IMR-90 (cell line): ENCODE measurements around the gene PHF14. TPM values are rescaled to one million over a fixed set of nuclear protein-coding genes. Genes with fewer than 3 reads are reported as not detected.

ENCODE experiments used
- ATAC-seq: fragments of 200-7000 bp; cut with Tn5 transposase; 2 replicates; pipeline ENCODE4 v1.9.1; 2020; ENCODE audit warnings: low read depth, mild to moderate bottlenecking, moderate library complexity
- BruUV-seq: library from RNA; stranded (reverse); fragments of 400-500 nt; replicated peaks from 2 replicates; lab custom pipeline; 2021; lab: Mats Ljungman, UMichigan
- CTCF ChIA-PET: fragments of 300-600 bp; formaldehyde crosslinking; extraction: SDS; loops from one replicate; lab custom pipeline; 2021; ENCODE audit warnings: antibody characterized with exemption; lab: Yijun Ruan, JAX
- POLR2A ChIA-PET: fragments of 300-600 bp; sonication (Branson Sonifier 250); formaldehyde crosslinking; loops from one replicate; lab custom pipeline; 2022; ENCODE audit warnings: antibody characterized with exemption; ENCODE audit not compliant: unreplicated experiment; lab: Charles Lee
- DNase-seq: peaks from one replicate; pipeline ENCODE4 v3.0.0; 2013
- H2AFZ ChIP-seq: replicated peaks from 2 replicates; pipeline ENCODE3; 2013; ENCODE audit warnings: low read length, mild to moderate bottlenecking; ENCODE audit not compliant: poor library complexity
- H2AK5ac ChIP-seq: 2 replicates; pipeline ENCODE4 v1.6.1; 2013; ENCODE audit warnings: low read depth, low read length, inconsistent platforms
- H2AK9ac ChIP-seq: replicated peaks from 2 replicates; pipeline ENCODE3; 2013; ENCODE audit warnings: mild to moderate bottlenecking, low read depth, low read length, moderate library complexity; ENCODE audit not compliant: poor library complexity
- H2BK120ac ChIP-seq: 2 replicates; pipeline ENCODE4 v1.6.1; 2013; ENCODE audit warnings: low read depth, low read length, inconsistent platforms
- H2BK15ac ChIP-seq: 3 replicates; pipeline ENCODE4 v1.6.1; 2013; ENCODE audit warnings: low read depth, low read length, inconsistent platforms
- H2BK20ac ChIP-seq: 2 replicates; pipeline ENCODE4 v1.6.1; 2013; ENCODE audit warnings: low read depth, mild to moderate bottlenecking, inconsistent platforms, low read length, moderate library complexity
- H2BK5ac ChIP-seq: 2 replicates; pipeline ENCODE4 v1.6.1; 2013; ENCODE audit warnings: mild to moderate bottlenecking, low read depth, low read length, inconsistent platforms; ENCODE audit not compliant: poor library complexity, severe bottlenecking
- H3K14ac ChIP-seq: replicated peaks from 2 replicates; pipeline ENCODE4 v1.6.1; 2013; ENCODE audit warnings: low read depth, low read length, inconsistent platforms
- H3K18ac ChIP-seq: 2 replicates; pipeline ENCODE4 v1.6.1; 2013; ENCODE audit warnings: low read depth, low read length, control low read depth
- H3K23ac ChIP-seq: 2 replicates; pipeline ENCODE4 v1.6.1; 2013; ENCODE audit warnings: low read depth, low read length, inconsistent platforms
- H3K27ac ChIP-seq: 2 replicates; pipeline ENCODE4 v1.5.1; 2013; ENCODE audit warnings: mild to moderate bottlenecking, control low read depth, low read length; ENCODE audit not compliant: insufficient read depth
- H3K27me3 ChIP-seq: 2 replicates; pipeline ENCODE4 v1.6.1; 2013; ENCODE audit warnings: low read length; ENCODE audit not compliant: control insufficient read depth, insufficient read depth
- H3K36me3 ChIP-seq: 2 replicates; pipeline ENCODE4 v1.6.1; 2013; ENCODE audit warnings: low read length, mixed read lengths; ENCODE audit not compliant: control insufficient read depth, insufficient read depth
- H3K4ac ChIP-seq: 2 replicates; pipeline ENCODE4 v1.6.1; 2013; ENCODE audit warnings: low read depth, low read length, inconsistent platforms
- H3K4me1 ChIP-seq: 2 replicates; pipeline ENCODE4 v1.6.1; 2013; ENCODE audit warnings: low read length, mixed read lengths; ENCODE audit not compliant: control insufficient read depth, insufficient read depth
- H3K4me2 ChIP-seq: 2 replicates; pipeline ENCODE4 v1.6.1; 2013; ENCODE audit warnings: low read depth, mild to moderate bottlenecking, control low read depth, low read length, moderate library complexity
- H3K4me3 ChIP-seq: 2 replicates; pipeline ENCODE4 v1.5.1; 2013; ENCODE audit warnings: low read depth, mild to moderate bottlenecking, control low read depth, low read length, moderate library complexity; ENCODE audit not compliant: insufficient read depth
- H3K56ac ChIP-seq: 2 replicates; pipeline ENCODE4 v1.6.1; 2013; ENCODE audit warnings: low read length, inconsistent platforms; ENCODE audit not compliant: insufficient read depth; ENCODE audit errors: extremely low read depth
- H3K79me1 ChIP-seq, 2 experiments: 2 replicates each; pipeline ENCODE4 v1.6.1; 2013; ENCODE audit warnings: low read length in 2 of 2, inconsistent platforms in 1 of 2, low read depth in 1 of 2
- H3K9ac ChIP-seq: 2 replicates; pipeline ENCODE4 v1.6.1; 2013; ENCODE audit warnings: low read depth, low read length, control low read depth
- H3K9me1 ChIP-seq: 2 replicates; pipeline ENCODE4 v1.6.1; 2013; ENCODE audit warnings: low read length, inconsistent platforms; ENCODE audit not compliant: insufficient read depth
- H3K9me3 ChIP-seq: 2 replicates; pipeline ENCODE4 v1.6.1; 2013; ENCODE audit warnings: low read length; ENCODE audit not compliant: control insufficient read depth, insufficient read depth
- H4K20me1 ChIP-seq: 2 replicates; pipeline ENCODE4 v1.6.1; 2013; ENCODE audit warnings: low read length, inconsistent platforms; ENCODE audit not compliant: insufficient read depth
- H4K5ac ChIP-seq: 2 replicates; pipeline ENCODE4 v1.6.1; 2013; ENCODE audit warnings: mild to moderate bottlenecking, low read depth, low read length, control low read depth
- H4K8ac ChIP-seq, 2 experiments: 2 replicates each; pipeline ENCODE4 v1.6.1; 2013; ENCODE audit warnings: low read depth in 2 of 2, low read length in 2 of 2, control low read depth in 1 of 2, inconsistent platforms in 1 of 2
- H4K91ac ChIP-seq: 2 replicates; pipeline ENCODE4 v1.6.1; 2013; ENCODE audit warnings: low read depth, low read length, inconsistent platforms; ENCODE audit not compliant: insufficient read depth
- BHLHE40 ChIP-seq: fragments of 150-350 bp; IDR thresholded peaks from 2 replicates; pipeline ENCODE4 v1.6.1; 2016; ENCODE audit warnings: mild to moderate bottlenecking, low read depth, low read length
- CEBPB ChIP-seq: IDR thresholded peaks from 2 replicates; pipeline ENCODE4 v1.6.1; 2012; ENCODE audit warnings: low read depth, low read length, improper control_type of control experiment
- CHD1 ChIP-seq: IDR thresholded peaks from 2 replicates; pipeline ENCODE4 v1.6.1; 2012; ENCODE audit warnings: low read depth, low read length, improper control_type of control experiment
- MAFK ChIP-seq: IDR thresholded peaks from 2 replicates; pipeline ENCODE4 v1.6.1; 2012; ENCODE audit warnings: low read depth, low read length, improper control_type of control experiment
- MAZ ChIP-seq: IDR thresholded peaks from 2 replicates; pipeline ENCODE4 v1.6.1; 2012; ENCODE audit warnings: low read depth, mild to moderate bottlenecking, low read length, improper control_type of control experiment, moderate library complexity, borderline replicate concordance
- MXI1 ChIP-seq: IDR thresholded peaks from 2 replicates; pipeline ENCODE4 v1.6.1; 2012; ENCODE audit warnings: low read depth, mild to moderate bottlenecking, low read length, moderate library complexity, borderline replicate concordance
- POLR2A ChIP-seq: IDR thresholded peaks from 2 replicates; pipeline ENCODE4 v1.6.1; 2012; ENCODE audit warnings: mild to moderate bottlenecking, low read depth, low read length
- RAD21 ChIP-seq: IDR thresholded peaks from 2 replicates; pipeline ENCODE4 v1.6.1; 2012; ENCODE audit warnings: low read length, improper control_type of control experiment
- RCOR1 ChIP-seq: IDR thresholded peaks from 2 replicates; pipeline ENCODE4 v1.6.1; 2012; ENCODE audit warnings: mild to moderate bottlenecking, low read length, improper control_type of control experiment; ENCODE audit not compliant: insufficient replicate concordance
- RFX5 ChIP-seq: IDR thresholded peaks from 2 replicates; pipeline ENCODE4 v1.8.0; 2012; ENCODE audit warnings: low read depth, mild to moderate bottlenecking, low read length, moderate library complexity
- WGBS, 2 experiments: methylation state at CpG; one replicate each; pipeline versions ENCODE4 v1.1.5 to v1.1.7; 2013; ENCODE audit warnings: missing lambda C conversion rate in 2 of 2; ENCODE audit not compliant: insufficient read length in 1 of 2; ENCODE audit errors: extremely low coverage in 2 of 2; 5-methylcytosine and 5-hydroxymethylcytosine counted together
- dilution Hi-C: fragments of 300-500 bp; cut with HindIII; formaldehyde crosslinking; loops from one replicate; pipeline ENCODE4 v1.14.3; 2018; ENCODE audit warnings: low sequenced_read_pairs; ENCODE audit not compliant: unreplicated experiment
- in situ Hi-C: fragments of 300-500 bp; cut with MboI; formaldehyde crosslinking; loops from 3 replicates; pipeline ENCODE4 v1.14.3; 2019; ENCODE audit warnings: low sequenced_read_pairs, inconsistent platforms, mixed read lengths
- intact Hi-C: fragments of 100-400 bp; cut with micrococcal nuclease; formaldehyde crosslinking; loops from 2 replicates; pipeline ENCODE4 v1.10.0; 2022
- polyA plus RNA-seq, 3 experiments: library from polyadenylated mRNA; depleted of rRNA; stranded (reverse); fragments of >200 nt; gene quantifications; 2 replicates each; pipeline ENCODE4 v1.2.3, GENCODE V29; 2012; ENCODE audit warnings: low replicate concordance in 1 of 3
- total RNA-seq: library from RNA; depleted of rRNA; stranded (reverse); fragments of >200 nt; gene quantifications from 2 replicates; pipeline ENCODE4 v1.2.3, GENCODE V29; 2012
- TF ChIP-seq, protein P1 (sequence below): fragments of 150-350 bp; IDR thresholded peaks from 2 replicates; pipeline ENCODE4 v1.6.1; 2017; ENCODE audit warnings: mild to moderate bottlenecking, antibody characterized with exemption, low read length, low read depth
- TF ChIP-seq, protein P2 (sequence below): fragments of 150-350 bp; IDR thresholded peaks from 2 replicates; pipeline ENCODE4 v1.6.1; 2016; ENCODE audit warnings: low read depth, mild to moderate bottlenecking, low read length, moderate library complexity, borderline replicate concordance

The PHF14 gene
- total and polyA plus RNA-seq, 2 of the 4 experiments (the other 2 are of a cell fraction) = 8.7 to 17.2 TPM

DNA sequence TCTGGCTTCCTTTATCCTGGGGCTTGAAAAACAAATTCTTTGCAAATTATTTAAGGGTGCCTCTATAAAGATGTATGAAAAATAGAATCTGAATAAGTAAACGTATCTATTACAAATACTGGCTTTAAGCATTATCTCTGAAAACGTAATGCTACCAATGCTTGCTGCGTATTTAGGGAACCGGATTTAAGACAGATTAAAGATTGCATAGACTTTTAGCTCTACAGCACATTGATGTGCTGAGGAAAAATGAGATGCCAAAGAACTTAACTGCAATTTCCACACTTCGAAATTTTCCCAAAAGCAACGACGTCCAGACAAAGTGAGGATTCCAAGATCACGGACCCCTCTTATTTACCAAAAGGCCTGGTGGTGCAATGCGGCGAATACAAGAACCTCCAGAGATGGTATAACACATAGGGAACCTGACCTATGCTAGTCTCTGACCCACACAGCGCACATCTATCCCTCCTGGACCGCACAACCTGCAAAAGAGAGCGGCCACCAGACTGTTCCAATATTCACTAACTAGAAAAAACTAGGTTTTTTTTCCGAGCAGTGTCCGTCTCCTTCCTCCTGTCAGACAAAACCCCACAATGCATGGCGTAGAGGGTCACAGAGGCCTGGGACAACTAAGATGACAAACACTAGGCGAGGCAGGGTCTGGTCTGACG is 34.3 kb upstream of the PHF14 start (continued):
- TF ChIP-seq RAD21 = no peak

DNA sequence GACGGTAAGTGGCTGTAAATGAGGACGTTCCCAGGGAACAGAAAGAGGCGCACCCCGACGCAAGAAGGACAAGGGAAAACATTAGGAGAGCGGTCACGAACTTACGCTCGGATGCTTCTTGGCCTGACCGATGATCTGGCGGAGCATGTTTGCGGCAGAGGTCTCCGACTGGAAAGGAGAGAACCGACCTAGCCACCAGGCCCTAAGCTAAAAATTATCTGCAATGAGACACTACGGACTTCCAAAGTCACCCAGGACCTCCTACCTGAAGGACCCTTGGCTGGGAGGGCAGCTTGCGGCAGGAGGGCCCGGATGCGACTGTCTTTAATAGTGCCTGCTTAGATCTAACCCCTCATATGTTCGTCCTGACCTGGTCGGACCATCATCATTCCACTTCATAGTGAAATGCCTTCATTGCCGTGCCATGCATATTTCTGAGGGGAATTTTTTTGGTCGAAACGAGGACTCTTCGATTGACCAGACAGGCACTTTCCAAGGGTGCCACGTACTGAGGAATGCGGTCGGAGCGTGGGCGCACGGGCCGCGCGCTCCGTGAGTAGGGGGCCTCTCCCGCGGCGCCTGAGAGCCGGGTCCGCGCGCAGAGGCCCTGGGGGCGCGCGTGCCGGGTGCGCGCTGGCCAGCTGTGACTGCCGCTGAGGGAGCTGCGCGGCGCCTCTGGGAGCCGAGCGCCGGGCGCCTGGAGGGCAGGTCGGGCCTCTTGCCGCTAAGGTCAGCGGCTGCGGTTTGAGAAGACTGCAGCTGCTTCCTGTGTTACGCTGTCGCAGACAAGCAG is 33.6 kb upstream of the PHF14 start:
- dilution Hi-C loops (no loop called here), in situ Hi-C loops (no loop called here), intact Hi-C loops (loop anchor here (1.0 kb wide), 2 partner anchors 33 to 272 kb away; partner anchors contain the start of gene PHF14)
- ChIA-PET CTCF (interaction anchor here (1.0 kb wide), 1 partner anchor 403 kb away, joined by 3 read pairs; no protein-coding TSS in a partner anchor), POLR2A (interaction anchor here (0.5 to 1.1 kb wide), 4 partner anchors 10 to 86 kb away, joined by 3 to 10 read pairs (median 4); no protein-coding TSS in a partner anchor)
- Histone ChIP-seq H3K56ac (peak overlapping the region; percentile 100), H3K36me3 (peaks cover 12% of the 10 kb centered on the region), H2BK120ac (peak overlapping the region; percentile 100), H3K27me3 (no peaks in the 10 kb centered on the region), H3K9me1 (no peaks in the 10 kb centered on the region), H3K18ac (peak overlapping the region; percentile 97), H3K27ac (peak overlapping the region; percentile 92), H2BK20ac (peak overlapping the region; percentile 99), H3K9me3 (no peaks in the 10 kb centered on the region), H3K4me1 (peaks cover 5% of the 10 kb centered on the region), H4K8ac (peak overlapping the region; percentile 87 to 99), H2BK5ac (peak overlapping the region; percentile 97), H4K20me1 (0 out of 2 replicates have a peak, but pooled peaks cover 6% of the 10 kb centered on the region), H3K4me3 (peak overlapping the region; percentile 89), H2AK5ac (peak overlapping the region; percentile 67), H3K9ac (peak overlapping the region; percentile 94), H3K4me2 (peak overlapping the region; percentile 94), H2AFZ (peak overlapping the region; percentile 96), H3K14ac (peak overlapping the region; percentile 99), H3K4ac (peak overlapping the region; percentile 99), H4K91ac (peak overlapping the region; percentile 100), H2AK9ac (peak overlapping the region; percentile 98), H3K23ac (peak overlapping the region; percentile 100), H3K79me1 (peaks cover 15 to 26% of the 10 kb centered on the region in 2 experiments; a peak in 3 of 4 replicates), H2BK15ac (peak overlapping the region; percentile 96; the same call in 2 of the 3 replicates), H4K5ac (peak overlapping the region; percentile 89)
- DNase-seq (peak; percentile 95), ATAC-seq (peak; percentile 93)
- peak; percentile 88 for TF ChIP-seq BHLHE40
- TF ChIP-seq CHD1 = no peak
- peak; percentile 64; the same call in 1 of the 2 replicates for TF ChIP-seq MXI1
- peak; percentile 85 for TF ChIP-seq RCOR1
- TF ChIP-seq, protein P1, sequence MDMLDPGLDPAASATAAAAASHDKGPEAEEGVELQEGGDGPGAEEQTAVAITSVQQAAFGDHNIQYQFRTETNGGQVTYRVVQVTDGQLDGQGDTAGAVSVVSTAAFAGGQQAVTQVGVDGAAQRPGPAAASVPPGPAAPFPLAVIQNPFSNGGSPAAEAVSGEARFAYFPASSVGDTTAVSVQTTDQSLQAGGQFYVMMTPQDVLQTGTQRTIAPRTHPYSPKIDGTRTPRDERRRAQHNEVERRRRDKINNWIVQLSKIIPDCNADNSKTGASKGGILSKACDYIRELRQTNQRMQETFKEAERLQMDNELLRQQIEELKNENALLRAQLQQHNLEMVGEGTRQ = peak; percentile 40; the same call in 1 of the 2 replicates
- peak; percentile 3; the same call in 1 of the 2 replicates for TF ChIP-seq MAFK
- no peak for TF ChIP-seq RFX5
- TF ChIP-seq, protein P2, sequence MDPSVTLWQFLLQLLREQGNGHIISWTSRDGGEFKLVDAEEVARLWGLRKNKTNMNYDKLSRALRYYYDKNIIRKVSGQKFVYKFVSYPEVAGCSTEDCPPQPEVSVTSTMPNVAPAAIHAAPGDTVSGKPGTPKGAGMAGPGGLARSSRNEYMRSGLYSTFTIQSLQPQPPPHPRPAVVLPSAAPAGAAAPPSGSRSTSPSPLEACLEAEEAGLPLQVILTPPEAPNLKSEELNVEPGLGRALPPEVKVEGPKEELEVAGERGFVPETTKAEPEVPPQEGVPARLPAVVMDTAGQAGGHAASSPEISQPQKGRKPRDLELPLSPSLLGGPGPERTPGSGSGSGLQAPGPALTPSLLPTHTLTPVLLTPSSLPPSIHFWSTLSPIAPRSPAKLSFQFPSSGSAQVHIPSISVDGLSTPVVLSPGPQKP = no peak
- peak; percentile 98 for TF ChIP-seq POLR2A
- TF ChIP-seq MAZ = peak; percentile 92; the same call in 1 of the 2 replicates
- no peak for TF ChIP-seq CEBPB
- BruUV-seq = no TSS peak
- 20% methylated on average over 1 of the region's 61 CpGs; no CpG with 5 or more reads in 1 of the 2 experiments for WGBS, 2 experiments
